Glomerular endothelial cell (primary cell): ENCODE results near the gene RSRC2. TPM values are rescaled to one million over a fixed set of nuclear protein-coding genes. Genes with fewer than 3 reads are reported as not detected.
"Not testable (repeated sequence)": the region's sequence is repeated elsewhere in the genome, so short reads cannot be mapped to it uniquely, and the experiment has no call there.

Experiments
- DNase-seq: peaks from one replicate; pipeline ENCODE4 v3.0.0-alpha.2; 2011; ENCODE audit warnings: low read depth, low spot score; ENCODE audit errors: extremely low read depth
- total RNA-seq: library from RNA; depleted of rRNA; stranded (reverse); fragments of >200 nt; gene quantifications from 2 replicates; pipeline ENCODE4 v1.2.3, GENCODE V29; 2015

Gene RSRC2
- 31.4 and 42.0 TPM in 2 replicates for total RNA-seq

DNA sequence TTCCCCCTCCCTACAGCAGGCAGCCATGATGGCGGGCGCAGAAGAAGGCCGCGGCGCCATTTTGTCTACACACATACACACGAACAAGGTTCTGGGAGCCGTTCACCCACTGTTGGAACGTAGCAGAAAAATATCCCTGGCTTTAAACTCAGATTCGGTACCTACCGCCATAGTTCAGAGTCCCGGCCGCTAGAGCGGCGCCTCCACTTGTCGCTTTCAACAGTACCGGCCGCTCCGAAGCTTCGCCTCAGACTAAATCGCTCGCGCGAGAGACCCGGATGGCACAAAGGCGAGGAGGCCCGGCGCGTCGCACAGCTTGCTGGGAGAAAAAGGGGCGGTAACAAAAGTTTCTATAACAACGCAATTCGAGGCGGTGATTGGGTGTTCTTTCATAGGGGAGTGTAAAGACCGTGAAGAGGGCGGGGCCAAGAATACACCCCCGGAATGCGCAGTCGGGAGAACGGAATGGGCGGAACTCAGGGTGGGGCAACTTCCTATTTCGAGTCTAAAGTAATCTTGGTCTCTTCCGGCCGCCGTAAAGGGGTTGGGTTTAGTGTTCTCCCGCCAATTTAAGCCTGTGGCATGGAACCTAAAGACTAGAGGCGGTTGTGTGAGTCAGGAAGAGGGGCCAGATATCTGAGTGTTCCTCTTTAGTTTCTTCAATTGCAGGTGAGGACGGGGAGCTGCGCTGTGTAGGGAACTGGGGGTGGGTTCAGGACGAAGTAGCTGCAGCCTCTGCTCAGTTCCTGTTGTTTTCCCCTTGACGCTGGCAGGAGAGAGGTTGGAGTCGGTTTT is at the start of gene RSRC2, which contains the start of gene KNTC1:
RSRC2 (minus strand) TSS at position 254 of the 795 bp plus-strand sequence; CDS start at position 171, 83 bp downstream.
KNTC1 (plus strand) TSS at position 567 of the 795 bp plus-strand sequence. CDS start 2,815 bp downstream, outside the sequence.
- DNase-seq: peak; percentile 98

- no peak for DNase-seq
These were observed 45.1 kb upstream of the RSRC2 start for GRCh38 chr12:122571821-122572220.

- DNase-seq: not testable (repeated sequence)
These were observed 43.3 kb upstream of the RSRC2 start for GRCh38 chr12:122570006-122570405.

DNA sequence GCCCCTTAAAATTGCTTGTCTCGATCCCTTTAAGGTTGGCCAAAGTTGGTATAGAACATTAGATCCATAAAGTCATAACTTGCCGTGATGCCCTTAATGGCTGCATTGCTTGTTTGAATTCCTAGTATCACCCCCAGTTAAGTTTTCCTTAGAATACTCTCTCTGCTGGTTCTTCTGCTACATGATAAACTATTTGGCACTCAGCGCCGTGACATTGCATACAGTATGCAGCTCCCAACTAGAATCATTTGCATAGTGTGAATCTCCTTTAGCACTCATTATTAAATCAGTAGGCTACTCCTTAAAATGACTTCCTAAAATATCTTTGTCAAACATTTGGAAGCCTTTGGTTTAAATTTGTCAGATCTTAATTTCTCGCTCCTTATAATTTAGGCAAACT is 42.6 kb upstream of the RSRC2 start:
- DNase-seq: no peak

GRCh38 chr12:122566816-122567215 is 40.1 kb upstream of the RSRC2 start:
- not testable (repeated sequence) for DNase-seq

DNA sequence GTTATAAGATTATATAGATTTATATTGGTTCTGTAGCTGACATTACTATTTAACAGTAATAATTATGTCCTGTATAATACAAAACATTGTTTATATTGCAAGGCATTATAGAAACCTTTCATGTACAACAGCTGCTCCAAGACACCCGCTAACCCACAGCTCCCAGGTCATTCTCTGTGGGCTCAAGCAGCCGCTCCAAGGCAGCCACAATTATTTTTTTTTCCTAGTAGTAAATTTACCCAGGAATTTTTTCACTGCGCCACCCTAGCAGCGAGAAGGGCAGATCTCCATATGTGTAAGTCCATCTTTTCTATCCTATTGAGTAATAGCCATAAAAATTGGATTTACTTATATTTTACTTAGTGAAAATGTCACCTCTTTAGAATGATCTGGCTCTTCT is 36.6 kb upstream of the RSRC2 start:
- DNase-seq: no peak

- DNase-seq: no peak
These were observed 33.4 kb upstream of the RSRC2 start for GRCh38 chr12:122560138-122560537.

- no peak for DNase-seq
These were observed 32.3 kb upstream of the RSRC2 start for GRCh38 chr12:122558745-122559641.

DNA sequence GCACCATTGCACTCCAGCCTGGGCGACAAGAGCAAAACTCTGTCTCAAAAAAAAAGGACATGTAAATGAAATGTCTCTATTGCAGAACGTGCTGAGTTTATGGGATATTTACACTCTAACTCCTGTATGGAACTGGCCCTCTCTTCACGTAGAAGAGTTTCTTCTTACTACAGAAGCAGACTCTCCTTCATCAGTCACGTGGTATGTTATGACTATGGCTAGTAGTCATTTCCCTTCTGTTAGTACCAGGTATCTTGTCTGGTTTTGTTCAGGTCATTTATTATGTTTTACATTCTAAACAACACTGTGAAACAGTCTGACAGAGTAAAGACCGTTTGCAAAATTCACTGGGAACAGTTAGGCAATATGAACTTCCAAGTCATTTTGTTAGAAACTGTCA is 20.6 kb upstream of the RSRC2 start:
- no peak for DNase-seq

DNA sequence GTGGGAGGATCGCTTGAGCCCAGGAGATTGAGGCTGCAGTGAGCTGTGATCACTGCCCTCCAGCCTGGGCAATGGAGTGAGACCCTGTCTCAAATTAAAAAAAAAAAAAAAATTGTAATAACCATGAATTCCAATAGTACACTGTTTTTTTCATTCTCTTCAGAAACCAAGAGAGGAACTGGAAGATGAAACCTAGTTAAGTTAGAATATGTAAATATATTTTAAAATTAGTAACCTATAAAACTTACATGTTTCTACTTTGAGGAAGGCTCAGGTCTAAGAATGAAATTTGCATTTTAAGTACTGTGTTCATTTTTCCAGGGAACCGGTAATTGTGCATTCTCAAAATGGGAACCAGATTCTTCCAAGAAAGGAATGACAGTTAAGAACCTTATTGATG is 19.1 kb upstream of the RSRC2 start:
- DNase-seq: no peak

DNA sequence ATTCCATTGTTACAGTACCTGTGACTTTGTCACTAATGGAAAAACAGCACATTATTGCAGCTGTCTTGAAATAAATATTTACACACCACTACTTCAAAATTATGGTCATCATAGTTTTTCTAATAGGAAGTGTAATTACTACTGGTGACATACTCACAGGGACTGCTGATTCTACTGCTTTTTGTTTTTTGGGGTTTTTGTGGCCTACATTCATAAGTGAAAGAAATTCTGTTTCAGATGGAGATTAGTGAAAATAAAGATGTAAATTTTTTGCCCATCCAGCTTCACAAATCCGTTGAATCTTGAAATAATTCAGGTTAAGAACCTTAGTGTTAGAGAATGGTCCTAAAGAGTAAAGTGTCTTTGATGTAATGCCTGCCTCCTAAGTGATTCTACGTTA is 17.8 kb upstream of the RSRC2 start:
- DNase-seq: no peak

- no peak for DNase-seq
These were observed 11.8 kb upstream of the RSRC2 start for GRCh38 chr12:122538496-122538895.

DNA sequence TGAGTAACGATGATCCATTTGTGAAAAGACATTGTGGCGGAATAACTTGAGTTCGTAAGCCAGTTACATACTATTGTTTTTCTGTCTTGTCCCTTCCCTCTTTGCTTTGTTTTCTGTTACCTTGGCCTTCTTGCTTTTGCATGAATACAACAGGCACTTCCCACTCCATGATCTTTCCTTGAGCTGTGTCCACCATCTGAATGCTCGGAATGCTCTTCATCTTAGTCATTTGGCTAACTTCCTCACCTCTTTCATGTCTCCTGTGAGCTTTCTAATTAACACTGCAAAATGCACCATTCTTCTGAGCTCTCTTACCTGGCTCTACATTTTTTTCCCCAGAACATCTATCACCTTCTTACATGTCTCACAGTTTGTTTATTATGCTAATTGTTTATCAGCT is 10.3 kb upstream of the RSRC2 start:
- no peak for DNase-seq

GRCh38 chr12:122533856-122534255 is 7.1 kb upstream of the RSRC2 start:
- no peak for DNase-seq

- DNase-seq: no peak
These were observed 2.3 kb upstream of the RSRC2 start for GRCh38 chr12:122528992-122529391.

DNA sequence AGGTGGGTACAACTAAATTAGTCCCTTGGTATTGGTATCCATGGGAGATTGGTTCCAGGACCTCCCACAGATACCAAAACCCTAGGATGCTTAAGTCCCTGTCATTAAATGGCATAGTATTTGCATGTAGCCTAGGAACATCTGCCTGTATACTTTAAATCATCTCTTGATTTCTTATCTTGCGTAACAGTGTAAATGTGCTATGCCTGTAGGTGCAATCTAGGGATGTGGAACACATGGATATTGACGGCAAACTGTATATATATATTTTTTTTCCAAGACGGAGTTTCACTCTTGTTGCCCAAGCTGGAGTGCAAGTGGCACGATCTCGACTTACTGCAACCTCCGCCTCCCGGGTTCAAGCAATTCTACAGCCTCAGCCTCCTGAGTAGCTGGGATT is 1.8 kb upstream of the RSRC2 start:
- DNase-seq: no peak

DNA sequence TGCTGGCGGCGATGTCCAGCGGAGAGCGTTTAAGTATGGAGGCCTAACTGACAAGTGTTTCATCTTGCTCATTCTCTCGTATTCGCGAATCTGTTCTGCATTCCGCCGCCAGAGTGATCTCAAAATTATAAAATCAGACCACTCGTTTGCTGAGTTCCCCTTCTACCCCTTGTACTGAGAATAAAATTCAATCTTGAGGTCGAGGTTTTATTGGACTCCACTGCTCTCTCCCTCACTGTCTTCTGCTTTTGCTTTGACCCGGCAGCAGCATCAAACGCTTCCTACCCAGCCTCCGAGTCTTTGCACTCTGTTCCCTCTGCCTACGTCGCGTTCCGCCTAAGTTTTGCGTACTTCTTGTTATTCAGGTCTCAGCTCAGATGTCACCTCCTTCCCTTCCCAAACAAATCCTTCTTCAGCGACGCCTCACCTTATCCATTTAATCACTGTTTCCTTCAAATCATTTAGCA is 775 bp upstream of the RSRC2 start:
- DNase-seq: no peak

- no peak for DNase-seq
These were observed 2.7 kb downstream of the RSRC2 start for GRCh38 chr12:122523846-122524718.

GRCh38 chr12:122523280-122523679 is 3.5 kb downstream of the RSRC2 start:
- DNase-seq: no peak

DNA sequence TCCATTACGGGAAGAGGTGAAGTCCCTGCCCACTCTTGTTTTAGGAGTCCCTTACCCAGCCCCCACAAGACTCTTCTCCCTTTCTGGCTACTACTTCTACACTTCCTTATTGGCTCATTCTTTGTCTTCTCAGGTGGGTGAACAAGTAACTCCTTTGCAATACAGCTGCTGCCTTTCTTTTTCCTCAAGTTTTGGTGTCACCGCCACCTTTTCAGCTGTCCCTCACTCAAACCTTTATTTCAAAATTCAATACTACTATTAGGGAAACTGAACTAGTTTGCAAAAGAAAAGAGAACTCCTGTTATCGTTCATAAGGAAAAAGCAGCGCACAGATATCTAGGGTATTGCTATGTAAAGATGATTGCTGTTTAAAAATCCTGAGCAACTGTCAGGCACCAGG is 6.1 kb downstream of the RSRC2 start:
- DNase-seq: no peak

GRCh38 chr12:122519418-122519817 is 7.3 kb downstream of the RSRC2 start:
- DNase-seq: no peak
